ENCODE measurements around the gene KLF2. TPM values are rescaled to one million over a fixed set of nuclear protein-coding genes. Genes with fewer than 3 reads are reported as not detected.

The KLF2 gene
- total RNA-seq, 1 experiment from 2014 or later = 6.6 TPM

DNA sequence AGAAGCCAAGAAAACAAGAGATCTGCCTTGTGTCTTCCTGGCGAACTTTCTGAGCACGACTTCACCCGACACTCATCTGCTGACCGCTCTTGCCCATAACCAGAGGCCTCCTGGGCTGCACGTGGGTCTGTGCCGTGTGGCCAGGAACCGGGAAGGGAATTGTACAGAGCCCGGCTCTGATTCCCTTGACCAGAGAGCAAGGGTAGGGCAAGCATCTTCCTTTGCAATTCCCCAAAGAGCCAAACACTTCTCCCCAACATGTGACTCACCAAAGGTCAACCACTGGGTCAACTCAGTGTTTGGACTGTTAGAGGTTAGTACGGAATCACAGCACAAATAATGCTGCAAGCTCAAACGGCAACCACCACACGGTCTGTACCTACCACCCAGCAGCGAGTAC is 48.9 kb downstream of the KLF2 start:
- BruUV-seq (replicated peaks) = no TSS peak
- DNase-seq = no peak
- Histone ChIP-seq H3K36me3 (ENCODE audit: low read depth, low read length) (peaks cover 17% of the 10 kb centered on the region), H3K4me2 (ENCODE audit: low read length) (no peak overlapping the region), H3K27ac (ENCODE audit: low read length) (no peak overlapping the region), H4K20me1 (ENCODE audit: low read length) (no peaks in the 10 kb centered on the region), H3K4me3 (ENCODE audit: low read length) (no peak overlapping the region), H3K9me3 (ENCODE audit: low read length) (no peaks in the 10 kb centered on the region), H3K27me3 (ENCODE audit: low read length) (no peaks in the 10 kb centered on the region), H3K4me1 (ENCODE audit: insufficient read depth, low read length) (no peaks in the 10 kb centered on the region), H3K79me2 (ENCODE audit: low read length) (no peaks in the 10 kb centered on the region), H2AFZ (ENCODE audit: low read length) (no peak overlapping the region), H3F3A (ENCODE audit: low read length, unreplicated experiment) (no peaks in the 10 kb centered on the region), H3K9me2 (replicated peaks; ENCODE audit: low read length) (no peaks in the 10 kb centered on the region), H3K9ac (ENCODE audit: low read length) (no peak overlapping the region)
- ChIA-PET POLR2A (ENCODE audit: unreplicated experiment) (no interaction called here), CTCF (no interaction called here)
- TF ChIP-seq, protein P1, sequence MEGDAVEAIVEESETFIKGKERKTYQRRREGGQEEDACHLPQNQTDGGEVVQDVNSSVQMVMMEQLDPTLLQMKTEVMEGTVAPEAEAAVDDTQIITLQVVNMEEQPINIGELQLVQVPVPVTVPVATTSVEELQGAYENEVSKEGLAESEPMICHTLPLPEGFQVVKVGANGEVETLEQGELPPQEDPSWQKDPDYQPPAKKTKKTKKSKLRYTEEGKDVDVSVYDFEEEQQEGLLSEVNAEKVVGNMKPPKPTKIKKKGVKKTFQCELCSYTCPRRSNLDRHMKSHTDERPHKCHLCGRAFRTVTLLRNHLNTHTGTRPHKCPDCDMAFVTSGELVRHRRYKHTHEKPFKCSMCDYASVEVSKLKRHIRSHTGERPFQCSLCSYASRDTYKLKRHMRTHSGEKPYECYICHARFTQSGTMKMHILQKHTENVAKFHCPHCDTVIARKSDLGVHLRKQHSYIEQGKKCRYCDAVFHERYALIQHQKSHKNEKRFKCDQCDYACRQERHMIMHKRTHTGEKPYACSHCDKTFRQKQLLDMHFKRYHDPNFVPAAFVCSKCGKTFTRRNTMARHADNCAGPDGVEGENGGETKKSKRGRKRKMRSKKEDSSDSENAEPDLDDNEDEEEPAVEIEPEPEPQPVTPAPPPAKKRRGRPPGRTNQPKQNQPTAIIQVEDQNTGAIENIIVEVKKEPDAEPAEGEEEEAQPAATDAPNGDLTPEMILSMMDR (conservative IDR thresholded peaks at IDR 0.05; ENCODE audit: low read depth, low read length) = no peak
- TF ChIP-seq EZH2 (IDR thresholded peaks at IDR 0.05; ENCODE audit: low read length, unreplicated experiment) = no peak
- no peak for TF ChIP-seq EZH2phosphoT487 (IDR thresholded peaks at IDR 0.05; ENCODE audit: borderline replicate concordance, low read length)
- no peak; the same call in 1 of the 2 replicates for ATAC-seq
- intact Hi-C loops (cut with micrococcal nuclease) = no loop called here

DNA sequence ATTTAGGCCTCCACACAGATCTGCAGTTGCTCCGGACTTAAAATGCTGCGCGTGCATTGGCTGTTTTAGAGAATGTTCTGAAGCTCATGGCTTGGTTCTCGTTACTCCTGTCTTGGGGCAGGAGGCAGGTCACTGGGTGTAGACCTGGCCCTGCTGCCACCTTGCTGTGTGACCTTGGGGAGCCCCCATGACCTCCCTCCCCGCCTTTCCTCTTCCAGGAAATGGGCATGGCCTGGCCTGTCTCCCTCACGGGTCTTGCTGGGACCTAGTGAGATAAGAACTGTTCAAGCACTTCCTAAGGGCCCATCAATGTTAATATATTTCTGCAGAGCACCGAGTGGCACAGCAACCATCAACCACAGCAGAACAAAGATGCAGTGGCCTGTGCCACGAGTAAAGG is 49.4 kb downstream of the KLF2 start:
- CTCF ChIA-PET = no interaction called here
- no peak overlapping the region for H3K4me3 ChIP-seq (ENCODE audit: low read length)
- no peaks in the 10 kb centered on the region for H3K27me3 ChIP-seq (ENCODE audit: low read length)
- no peaks in the 10 kb centered on the region for H3K79me2 ChIP-seq (ENCODE audit: low read length)
- H3K4me2 ChIP-seq (ENCODE audit: low read length) = no peak overlapping the region
- ATAC-seq (no peak), DNase-seq (no peak)
- no peaks in the 10 kb centered on the region for H3K9me3 ChIP-seq (ENCODE audit: low read length)
- H3K4me1 ChIP-seq (ENCODE audit: insufficient read depth, low read length) = no peaks in the 10 kb centered on the region
- intact Hi-C loops (cut with micrococcal nuclease) = no loop called here
- peaks cover 17% of the 10 kb centered on the region for H3K36me3 ChIP-seq (ENCODE audit: low read depth, low read length)
- POLR2A ChIA-PET (ENCODE audit: unreplicated experiment) = no interaction called here
- H3K27ac ChIP-seq (ENCODE audit: low read length) = no peak overlapping the region
- no TSS peak for BruUV-seq (replicated peaks)
- H3K9ac ChIP-seq (ENCODE audit: low read length) = no peak overlapping the region
- H4K20me1 ChIP-seq (ENCODE audit: low read length) = no peaks in the 10 kb centered on the region
- no peaks in the 10 kb centered on the region for H3K9me2 ChIP-seq (replicated peaks; ENCODE audit: low read length)
- H2AFZ ChIP-seq (ENCODE audit: low read length) = no peak overlapping the region
- no peaks in the 10 kb centered on the region for H3F3A ChIP-seq (ENCODE audit: low read length, unreplicated experiment)
- TF ChIP-seq, protein P1 (conservative IDR thresholded peaks at IDR 0.05; ENCODE audit: low read depth, low read length) = no peak
- TF ChIP-seq EZH2phosphoT487 (IDR thresholded peaks at IDR 0.05; ENCODE audit: borderline replicate concordance, low read length) (no peak), EZH2 (IDR thresholded peaks at IDR 0.05; ENCODE audit: low read length, unreplicated experiment) (no peak)

DNA sequence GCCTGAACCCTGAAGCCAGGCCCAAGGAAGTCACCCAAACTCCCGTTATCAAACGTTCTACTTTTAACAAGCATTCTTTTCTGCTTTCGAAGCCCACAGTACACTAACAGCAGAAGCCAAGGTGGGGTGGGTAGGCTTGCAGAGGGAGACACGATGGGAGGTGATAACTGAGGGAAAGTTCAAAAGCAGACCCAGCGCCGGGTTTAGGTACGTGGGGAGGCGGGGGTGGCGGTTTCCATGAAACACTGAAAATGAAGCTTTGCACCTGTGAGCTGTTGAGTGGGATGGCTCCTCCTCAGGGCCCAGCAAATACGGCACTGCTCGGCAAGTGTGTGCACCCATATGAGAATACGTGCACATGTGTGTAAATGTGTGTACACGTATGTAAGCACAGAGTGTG is 49.8 kb downstream of the KLF2 start:
- no TSS peak for BruUV-seq (replicated peaks)
- ATAC-seq = no peak
- TF ChIP-seq, protein P1 (conservative IDR thresholded peaks at IDR 0.05; ENCODE audit: low read depth, low read length) = no peak
- TF ChIP-seq EZH2 (IDR thresholded peaks at IDR 0.05; ENCODE audit: low read length, unreplicated experiment) (no peak), EZH2phosphoT487 (IDR thresholded peaks at IDR 0.05; ENCODE audit: borderline replicate concordance, low read length) (no peak)

More for the DNA sequence above, 49.8 kb downstream of the KLF2 start:
- POLR2A ChIA-PET (ENCODE audit: unreplicated experiment) = no interaction called here
- Histone ChIP-seq H3K4me2 (ENCODE audit: low read length) (no peak overlapping the region), H3K36me3 (ENCODE audit: low read depth, low read length) (peaks cover 17% of the 10 kb centered on the region), H3K27me3 (ENCODE audit: low read length) (no peaks in the 10 kb centered on the region), H3K9me2 (replicated peaks; ENCODE audit: low read length) (no peaks in the 10 kb centered on the region), H3K27ac (ENCODE audit: low read length) (no peak overlapping the region), H2AFZ (ENCODE audit: low read length) (no peak overlapping the region), H3K9ac (ENCODE audit: low read length) (no peak overlapping the region), H3K4me3 (ENCODE audit: low read length) (no peak overlapping the region), H3K79me2 (ENCODE audit: low read length) (no peaks in the 10 kb centered on the region), H3K4me1 (ENCODE audit: insufficient read depth, low read length) (no peaks in the 10 kb centered on the region), H4K20me1 (ENCODE audit: low read length) (no peaks in the 10 kb centered on the region), H3K9me3 (ENCODE audit: low read length) (no peaks in the 10 kb centered on the region), H3F3A (ENCODE audit: low read length, unreplicated experiment) (no peaks in the 10 kb centered on the region)
- intact Hi-C loops (cut with micrococcal nuclease) = no loop called here
- DNase-seq = no peak
- CTCF ChIA-PET = no interaction called here

Measured in PC-3 (cell line).